HG02852 (cell line): ENCODE measurements around the gene HOOK2.
A peak's percentile ranks its signal among the peaks of the same experiment; 100 is the strongest.
"Not testable (repeated sequence)": the region's sequence is repeated elsewhere in the genome, so short reads cannot be mapped to it uniquely, and the experiment has no call there.

ENCODE experiments used
- ATAC-seq: cut with Tn5 transposase; IDR thresholded peaks from one replicate; pipeline ENCODE4 v1.9.1; 2021; ENCODE audit warnings: mild to moderate bottlenecking, moderate library complexity; ENCODE audit not compliant: unreplicated experiment

HOOK2 gene

DNA sequence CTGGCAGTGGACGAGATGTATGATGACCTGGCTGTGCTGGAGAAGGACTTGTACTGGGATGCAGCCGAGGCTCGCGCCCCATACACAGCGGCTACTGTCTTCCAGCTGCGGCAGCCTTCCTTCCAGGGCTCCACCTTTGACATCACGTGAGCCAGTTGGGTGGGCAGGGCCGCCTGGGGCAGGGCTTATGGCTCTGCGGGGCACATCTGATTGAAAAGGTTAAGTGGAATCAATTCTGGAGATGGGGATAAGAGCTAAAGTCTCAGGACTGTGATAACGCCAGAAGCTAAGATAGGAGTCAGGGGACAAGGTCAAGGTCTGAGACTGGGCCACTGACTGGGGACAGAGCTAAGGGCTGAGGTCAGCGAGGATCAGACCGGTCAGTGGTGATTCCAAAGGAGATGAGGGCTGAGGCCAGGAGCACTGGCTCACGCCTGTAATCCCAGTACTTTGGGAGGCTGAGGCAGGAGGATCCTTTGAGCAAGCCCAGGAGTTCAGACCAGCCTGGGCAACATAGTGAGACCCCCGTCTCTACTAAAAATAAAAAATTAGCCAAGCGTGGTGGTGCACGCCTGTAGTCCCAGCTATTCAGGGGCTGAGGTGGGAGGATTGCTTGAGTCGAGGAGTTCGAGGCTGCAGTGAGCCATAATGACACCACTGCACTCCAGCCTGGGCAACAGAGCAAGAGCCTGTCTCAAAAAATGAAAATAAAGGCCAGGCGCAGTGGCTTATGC is 19.0 kb downstream of the HOOK2 start:
- ATAC-seq = no peak

DNA sequence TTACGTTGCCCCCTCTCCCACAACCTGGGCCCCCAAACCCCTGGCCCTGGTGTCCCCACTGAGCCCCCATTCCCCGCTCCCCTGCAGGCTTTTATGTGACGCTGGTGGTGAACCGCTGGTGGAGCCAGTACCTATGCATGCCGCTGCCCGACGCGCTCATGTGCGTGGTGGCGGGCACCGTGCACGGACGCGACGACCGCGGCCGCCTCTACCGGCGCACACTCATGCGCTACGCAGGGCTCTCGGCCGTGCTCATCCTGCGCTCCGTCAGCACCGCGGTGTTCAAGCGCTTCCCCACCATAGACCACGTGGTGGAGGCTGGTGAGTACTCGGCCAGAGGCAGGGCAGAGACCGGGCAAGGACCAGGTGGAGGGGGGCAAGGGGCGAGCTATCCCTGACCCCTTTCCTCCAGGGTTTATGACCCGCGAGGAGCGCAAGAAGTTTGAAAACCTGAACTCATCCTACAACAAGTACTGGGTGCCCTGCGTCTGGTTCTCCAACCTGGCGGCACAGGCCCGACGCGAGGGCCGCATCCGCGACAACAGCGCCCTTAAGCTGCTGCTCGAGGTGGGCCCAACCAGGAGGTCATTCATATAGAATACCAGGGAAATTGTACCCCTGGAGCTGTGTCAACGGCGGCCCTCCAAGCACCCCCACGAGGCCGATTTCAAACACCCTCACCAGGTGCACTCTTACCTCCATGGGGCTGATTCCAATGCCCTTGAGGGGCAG is 20.7 kb downstream of the HOOK2 start:
- no peak for ATAC-seq

DNA sequence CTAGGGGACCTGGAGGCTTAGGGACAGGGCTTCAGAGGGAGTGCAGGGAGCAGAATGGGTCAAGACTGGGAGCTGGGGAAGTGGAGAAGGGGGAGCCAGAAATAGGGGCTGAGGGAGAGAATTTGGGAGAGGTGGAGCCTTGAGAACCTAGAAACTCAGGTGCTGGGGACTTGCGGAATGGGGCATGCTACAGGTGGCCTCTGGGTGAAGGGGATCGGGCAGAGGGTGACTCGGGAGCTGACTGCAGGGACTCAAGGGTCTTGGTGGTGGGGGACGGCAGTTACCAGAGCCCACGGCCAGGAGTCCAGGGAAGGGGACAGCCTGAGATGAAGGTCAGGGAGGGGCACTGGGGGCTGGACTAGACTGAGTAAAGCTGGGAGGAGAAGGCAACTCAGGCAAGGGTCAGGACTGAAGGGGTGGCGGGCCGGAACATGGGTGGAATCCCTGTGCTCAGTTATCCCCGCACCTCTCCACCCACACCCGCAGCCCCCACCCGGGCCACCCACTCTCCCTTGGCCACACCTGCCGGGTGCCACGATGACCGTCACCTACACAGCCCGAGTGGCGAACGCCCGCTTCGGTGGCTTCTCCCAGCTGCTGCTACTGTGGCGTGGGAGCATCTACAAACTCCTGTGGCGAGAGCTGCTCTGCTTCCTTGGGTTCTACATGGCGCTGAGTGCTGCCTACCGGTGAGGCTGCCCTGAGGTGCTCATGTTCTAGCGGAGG is 23.1 kb downstream of the HOOK2 start:
- ATAC-seq = no peak

DNA sequence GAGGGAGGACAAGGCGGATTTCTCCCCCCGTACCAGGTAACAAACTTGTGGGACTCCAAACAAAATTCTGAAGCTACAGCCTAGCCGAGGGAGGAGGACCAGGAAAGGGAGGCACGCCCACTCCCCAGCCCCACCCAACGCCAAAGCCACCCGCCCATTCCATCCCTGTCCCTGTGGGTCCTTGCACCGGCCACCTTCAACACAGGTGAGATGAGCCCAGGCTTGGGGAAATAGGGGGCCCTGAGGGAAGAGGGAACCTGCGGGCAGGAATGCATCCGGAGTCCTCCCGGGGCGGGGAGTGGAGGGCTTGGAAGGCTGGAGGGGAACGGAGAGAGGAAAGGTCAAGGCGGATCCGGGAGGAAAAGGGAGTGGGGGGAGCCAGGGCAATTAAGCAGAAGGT is 23.7 kb downstream of the HOOK2 start, which contains the start of gene BEST2:
TSS of gene BEST2 (plus strand) at position 157 of the 400 bp plus-strand sequence. CDS start 802 bp downstream, outside the sequence.
- no peak for ATAC-seq

DNA sequence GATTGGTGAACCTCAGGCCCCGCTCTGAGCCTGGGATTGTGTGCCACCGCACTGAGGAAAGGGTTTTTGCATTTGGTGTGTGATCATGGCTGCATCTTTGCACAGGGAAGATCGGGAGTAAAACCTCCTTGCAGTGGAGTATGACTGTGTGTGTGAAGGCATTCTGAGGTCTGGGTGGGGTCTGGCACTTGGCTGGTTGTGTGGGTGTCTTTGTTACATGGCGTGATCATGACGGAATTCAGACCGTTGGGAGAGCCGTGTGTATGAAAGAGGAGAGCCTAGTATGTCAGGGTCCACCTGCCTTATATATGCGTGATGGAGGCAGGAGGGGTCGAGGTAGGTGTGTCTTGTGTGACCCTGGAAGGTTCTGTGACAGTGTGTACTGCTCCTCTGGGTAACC is 24.5 kb downstream of the HOOK2 start:
- ATAC-seq = no peak

DNA sequence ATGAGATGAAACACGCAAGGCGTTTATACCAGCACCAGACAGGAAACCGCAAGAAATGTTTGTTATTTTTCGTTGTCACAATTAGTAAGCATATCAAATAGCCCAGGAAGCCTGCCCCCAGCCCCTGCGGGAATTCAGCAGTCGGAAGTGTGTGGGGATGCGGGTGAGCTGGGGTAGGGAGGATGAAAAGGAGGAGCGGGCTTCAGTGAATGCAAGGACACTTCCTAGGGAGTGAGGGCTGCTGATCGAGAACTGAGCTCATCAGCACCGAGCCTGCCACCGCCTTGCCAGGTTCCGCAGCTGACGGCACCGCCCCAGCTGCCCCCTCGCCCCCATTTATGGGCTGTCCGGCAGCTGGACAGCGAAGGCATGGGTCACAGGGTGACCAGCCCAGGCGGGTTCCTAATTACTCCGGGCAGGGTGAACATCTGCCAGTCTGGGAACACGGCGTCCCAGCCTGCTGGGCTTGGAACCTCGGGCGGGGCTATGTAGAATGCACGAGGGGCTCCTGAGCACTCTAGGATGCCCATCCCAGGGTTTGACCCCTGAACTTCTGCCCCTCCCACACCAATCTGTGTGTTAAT is 25.3 kb downstream of the HOOK2 start:
- no peak for ATAC-seq

DNA sequence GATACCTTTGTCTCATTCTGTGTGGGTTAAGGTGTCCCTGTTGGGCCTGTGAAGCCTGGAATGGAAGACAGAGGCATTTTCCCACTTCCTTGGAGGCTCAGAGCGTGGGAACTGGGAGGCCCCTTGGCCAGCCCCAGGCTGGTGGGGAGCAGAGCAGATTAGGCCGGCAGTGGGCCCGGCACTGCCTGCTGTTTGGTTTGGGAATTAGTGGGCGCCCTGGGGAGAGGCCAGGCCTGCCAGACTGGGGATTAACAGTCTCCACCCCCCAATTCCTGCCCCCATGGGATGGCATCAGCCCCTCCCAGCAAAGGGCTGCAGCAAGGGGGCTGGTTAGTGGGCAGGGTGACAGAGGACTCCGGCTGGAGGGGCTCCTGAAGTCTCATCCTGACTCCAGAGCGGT is 26.9 kb downstream of the HOOK2 start:
- no peak for ATAC-seq

DNA sequence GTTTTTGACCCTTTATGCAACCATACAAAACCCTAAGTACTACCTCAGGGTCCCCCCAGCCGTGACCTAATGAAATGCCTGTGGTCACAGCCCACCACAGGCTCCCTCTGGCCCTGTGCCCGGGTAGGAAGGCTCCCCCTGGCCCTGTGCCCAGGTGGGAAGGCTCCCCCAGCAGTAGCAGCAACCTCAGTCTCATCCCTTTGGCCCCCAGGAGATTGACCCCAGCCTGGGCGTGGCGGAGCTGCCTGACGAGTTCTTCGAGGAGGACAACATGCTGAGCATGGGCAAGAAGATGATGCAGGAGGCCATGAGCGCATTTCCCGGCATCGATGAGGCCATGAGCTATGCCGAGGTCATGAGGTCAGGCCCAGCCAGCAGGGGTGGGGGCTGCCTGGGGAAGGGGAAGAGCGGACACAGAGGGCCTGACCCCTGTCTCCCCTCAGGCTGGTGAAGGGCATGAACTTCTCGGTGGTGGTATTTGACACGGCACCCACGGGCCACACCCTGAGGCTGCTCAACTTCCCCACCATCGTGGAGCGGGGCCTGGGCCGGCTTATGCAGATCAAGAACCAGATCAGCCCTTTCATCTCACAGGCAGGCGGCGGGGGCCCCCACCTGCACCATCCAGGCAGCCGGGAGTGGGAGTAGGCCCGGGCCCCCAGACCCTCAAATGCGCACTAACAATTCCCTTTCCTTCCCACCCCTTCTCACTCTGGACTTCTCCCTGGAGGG is 30.0 kb downstream of the HOOK2 start:
- no peak for ATAC-seq

DNA sequence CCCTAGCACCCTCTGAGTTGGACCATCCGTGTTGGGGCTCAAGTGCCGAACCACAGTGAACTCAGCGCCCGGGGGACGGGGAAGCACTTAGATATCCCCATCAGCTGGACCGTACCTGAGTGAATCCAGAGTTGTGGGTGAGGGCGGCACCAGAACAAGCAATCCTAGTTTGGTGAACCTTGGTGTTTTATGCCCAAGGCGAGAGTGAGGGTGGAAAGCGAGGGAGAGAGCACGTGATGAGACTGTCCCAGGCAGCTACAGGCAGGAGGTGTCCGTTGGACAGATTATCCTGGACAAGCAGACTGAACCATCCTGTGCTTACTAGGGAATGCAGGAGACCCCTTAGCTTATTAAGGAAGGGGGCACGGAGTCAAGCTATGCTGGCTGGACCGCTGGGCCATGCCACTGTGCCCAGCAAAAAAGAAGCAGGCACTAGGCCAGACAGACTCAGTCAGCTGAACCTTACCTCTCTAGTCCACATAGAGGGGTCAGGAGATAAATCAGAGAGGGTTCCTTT is 37.5 kb downstream of the HOOK2 start:
- ATAC-seq = no peak

DNA sequence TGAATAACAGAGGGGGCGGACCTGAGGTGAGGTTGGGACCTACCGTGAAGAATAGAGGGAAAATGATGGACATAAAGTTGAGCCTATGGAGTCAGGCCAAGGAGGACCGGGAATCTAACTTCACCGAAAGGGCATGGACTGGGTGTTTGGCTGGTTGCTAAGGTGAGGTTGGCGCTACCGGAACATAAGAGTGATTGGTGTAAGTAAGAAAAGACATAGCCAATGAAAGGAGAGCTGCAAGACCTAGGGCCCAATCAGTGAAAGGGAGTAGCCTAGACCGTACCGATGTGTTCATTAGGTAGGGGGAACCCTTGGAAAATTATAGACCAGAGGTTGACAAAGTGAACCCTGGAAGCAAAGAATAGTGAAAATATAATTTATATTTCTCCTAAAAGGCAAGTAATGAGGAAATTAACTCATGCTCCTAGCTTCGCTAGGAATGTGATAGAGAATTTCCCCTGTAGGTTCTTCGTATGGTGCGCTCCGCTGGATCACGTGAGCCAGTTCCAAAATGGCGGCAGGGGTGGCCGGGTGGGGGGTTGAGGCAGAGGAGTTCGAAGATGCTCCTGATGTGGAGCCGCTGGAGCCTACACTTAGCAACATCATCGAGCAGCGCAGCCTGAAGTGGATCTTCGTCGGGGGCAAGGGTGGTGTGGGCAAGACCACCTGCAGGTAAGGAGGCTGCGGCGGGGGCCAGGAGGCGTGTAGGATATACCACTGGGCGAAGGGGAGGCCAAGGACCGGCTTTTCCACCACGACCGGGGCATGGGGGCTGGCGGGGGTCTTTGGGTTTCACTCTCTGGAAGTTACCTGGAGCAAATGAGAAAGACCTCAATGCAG is 38.1 kb downstream of the HOOK2 start, which contains the start of gene GET3:
TSS of gene GET3 (plus strand) at position 503 of the 840 bp plus-strand sequence. CDS start at position 512, 9 bp downstream.
- peak; percentile 77 for ATAC-seq

DNA sequence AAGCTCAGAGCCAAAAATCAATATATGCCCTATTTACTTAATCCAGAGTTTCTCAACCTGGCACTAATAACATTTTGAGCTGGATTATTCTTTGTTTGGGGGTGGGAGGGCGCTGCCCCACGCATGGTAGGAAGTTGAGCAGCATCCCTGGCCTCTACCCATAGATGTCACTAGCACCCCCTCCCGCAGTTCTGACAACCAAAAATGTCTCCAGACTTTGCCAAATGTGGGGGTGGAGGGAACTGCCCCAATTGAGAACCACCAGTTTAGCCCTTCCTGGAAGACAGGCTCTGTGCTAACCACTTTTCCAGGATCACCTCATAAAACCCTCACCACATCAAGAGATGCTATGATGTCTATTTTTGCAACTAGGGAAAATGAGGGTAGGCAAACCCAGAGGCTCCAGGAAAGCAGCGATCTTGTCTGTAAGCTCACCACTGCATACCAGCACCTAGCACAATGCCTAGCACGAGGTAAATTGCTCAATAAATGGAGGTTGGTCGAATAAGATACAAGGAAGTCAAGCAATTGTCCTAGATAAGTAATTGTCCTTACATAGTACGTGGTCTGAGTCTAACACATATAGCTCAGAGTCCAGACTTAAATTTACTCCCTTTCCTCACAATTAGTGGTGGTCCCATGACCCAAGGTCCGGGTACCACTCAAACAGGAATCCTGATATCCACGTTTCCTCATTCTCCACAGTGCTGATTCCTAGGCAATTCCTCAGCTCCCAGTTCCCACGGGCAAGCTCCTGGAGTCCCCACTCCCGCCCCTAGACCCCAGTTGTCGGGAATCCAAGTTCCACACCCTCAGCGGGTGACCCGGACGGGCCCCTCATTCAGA is 41.8 kb downstream of the HOOK2 start:
- no peak for ATAC-seq

DNA sequence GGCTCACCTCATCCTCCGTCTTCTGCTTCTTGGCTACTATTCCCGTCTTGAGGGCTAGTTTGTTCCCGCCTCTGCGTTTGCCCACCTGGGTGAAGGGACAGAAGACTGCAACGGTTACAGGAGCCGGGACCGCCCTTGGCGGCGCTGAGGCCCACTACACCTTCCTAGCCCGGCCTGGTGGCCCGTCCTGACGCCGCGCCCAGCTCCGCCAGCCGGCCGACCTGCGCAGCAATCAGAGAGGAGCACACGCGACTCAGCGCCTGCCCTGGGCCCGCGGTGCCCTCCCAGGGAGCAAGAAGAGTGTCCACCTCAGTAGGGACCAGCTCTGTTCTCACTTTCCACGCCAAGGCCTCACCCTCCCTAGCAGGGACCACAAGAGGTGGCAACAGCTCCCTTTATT is 44.0 kb downstream of the HOOK2 start:
- no peak for ATAC-seq

DNA sequence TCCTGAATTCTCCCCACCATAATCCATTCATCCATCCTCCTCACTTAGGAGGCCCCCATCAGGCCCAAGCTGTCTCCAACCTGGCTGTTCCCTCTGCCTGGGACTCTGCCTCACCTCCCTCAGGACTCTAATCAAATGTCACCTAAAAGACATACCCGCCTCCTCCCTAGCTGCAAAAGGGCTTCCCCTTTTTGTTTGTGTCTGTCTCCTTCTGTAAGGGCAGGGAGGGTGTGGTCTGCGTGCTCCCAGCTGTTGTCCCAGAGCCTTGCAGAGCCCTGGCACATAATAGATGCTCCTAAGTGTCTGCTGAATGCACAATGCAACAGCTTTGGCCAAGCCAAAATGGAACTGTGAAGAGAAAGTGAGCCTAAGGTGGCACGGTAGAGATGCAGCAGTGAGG is 45.3 kb downstream of the HOOK2 start:
- ATAC-seq = no peak

DNA sequence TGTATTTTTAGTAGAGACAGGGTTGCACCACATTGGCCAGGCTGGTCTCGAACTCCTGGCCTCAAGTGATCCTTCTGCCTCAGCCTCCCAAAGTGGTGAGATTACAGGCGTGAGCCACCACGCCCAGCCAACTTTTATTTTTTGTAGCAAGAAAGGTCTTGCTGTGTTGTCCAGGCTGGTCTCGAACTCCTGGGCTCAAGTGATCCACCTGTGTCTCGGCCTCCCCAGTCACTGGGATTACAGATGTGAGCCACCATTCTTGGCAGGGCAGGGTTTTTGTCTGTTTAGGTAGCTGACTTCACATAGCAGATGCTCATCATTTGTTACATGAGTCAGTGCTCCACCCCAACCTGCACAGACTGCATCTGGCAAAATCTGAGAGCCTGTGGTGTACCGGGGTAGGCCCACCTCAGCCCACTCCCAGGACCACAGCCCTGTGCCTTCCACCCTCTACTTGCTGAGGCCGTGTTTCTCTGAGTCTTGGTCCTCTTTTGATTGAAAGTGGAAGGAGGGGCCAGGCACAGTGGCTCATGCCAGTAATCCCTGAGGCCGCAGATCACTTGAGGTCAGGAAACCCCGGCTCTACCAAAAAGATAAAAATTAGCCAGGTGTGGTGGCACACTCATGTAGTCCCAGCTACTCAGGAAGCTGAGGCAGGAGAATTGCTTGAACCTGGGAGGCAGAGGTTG is 47.5 kb downstream of the HOOK2 start:
- ATAC-seq = no peak

DNA sequence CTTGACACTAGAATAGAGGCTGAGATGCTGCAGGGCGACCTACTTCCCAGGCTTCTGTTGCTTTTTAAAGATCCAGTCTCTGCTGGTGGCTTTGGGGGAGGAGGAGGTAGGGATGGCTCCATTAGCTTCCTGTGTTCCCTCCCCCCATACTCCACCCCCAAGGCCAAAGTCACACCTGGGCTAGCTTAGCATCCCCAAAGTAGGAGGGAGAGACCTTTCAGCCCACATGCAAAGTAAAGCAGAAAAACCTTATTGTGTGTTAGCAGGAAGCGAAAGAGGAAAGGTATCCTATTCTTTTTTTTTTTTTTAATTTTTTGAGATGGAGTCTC is 48.4 kb downstream of the HOOK2 start:
- ATAC-seq = no peak

DNA sequence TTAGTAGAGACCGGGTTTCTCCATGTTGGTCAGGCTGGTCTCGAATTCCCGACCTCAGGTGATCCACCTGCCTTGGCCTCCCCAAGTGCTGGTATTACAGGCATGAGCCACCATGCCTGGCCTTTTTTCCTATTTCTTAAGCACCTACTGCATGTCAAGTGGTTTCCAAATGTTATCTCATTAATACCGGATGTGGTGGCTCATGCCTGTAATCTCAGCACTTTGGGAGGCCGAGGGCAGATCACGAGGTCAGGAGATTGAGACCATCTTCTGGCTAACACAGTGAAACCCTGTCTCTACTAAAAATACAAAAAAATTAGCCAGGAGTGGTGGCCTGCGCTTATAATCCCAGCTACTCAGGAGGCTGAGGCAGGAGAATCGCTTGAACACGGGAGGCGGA is 49.7 kb downstream of the HOOK2 start:
- not testable (repeated sequence) for ATAC-seq

DNA sequence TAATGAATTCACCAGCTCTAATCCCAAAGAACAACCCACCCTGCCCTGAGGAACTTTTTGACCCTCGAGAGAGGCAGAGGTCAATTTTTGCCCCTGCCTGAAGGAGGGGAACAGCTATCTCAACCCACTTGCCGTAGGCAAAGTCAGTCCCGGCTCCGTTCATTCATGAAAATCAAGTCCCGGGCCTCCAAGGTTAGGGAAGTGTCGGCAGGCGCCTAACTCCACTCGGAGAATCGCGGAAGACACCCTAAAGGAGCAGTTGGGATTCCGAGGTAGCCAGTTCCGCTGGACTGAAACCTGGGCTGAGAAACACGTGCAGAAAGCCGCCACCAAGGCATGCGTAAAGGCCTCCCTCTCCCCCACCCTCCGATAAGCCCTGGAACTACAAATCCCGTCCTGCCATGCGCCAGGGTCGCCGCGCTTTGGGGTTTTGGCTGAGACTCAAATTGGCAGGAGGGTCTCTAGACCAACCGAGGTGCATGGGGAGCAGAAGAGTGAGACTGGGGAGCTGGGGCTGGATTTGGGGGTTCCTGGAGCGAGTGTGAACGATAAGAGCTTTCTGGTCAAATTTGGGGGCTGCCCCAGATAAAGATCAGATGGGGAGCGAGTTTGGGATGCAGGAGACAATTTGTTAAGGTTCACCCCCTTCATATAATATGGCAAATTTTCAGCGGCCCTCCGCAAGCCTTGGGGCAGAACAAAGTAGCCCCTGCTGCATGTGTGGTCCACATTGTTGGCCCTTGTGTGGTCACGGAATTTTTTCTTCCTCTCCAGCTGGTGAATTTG is 51.5 kb downstream of the HOOK2 start, which contains the start of gene TNPO2:
TSS of gene TNPO2 (minus strand) at position 292 of the 786 bp plus-strand sequence. CDS start 2,955 bp downstream, outside the sequence.
- ATAC-seq = no peak
